SU-DHL-6 (cell line): ENCODE results near the gene CEP41.

Experiments used
- EZH2phosphoT487 ChIP-seq: fragments of 200-600 bp; sonication (generic), shearing (Covaris generic); conservative IDR thresholded peaks from 2 replicates; pipeline ENCODE4 v1.6.1; 2018; ENCODE audit warnings: mild to moderate bottlenecking, antibody characterized with exemption, low read length, moderate library complexity, mixed read lengths
- TF ChIP-seq, protein P1 (sequence below): fragments of 200-600 bp; sonication (generic); IDR thresholded peaks from one replicate; pipeline ENCODE4 v1.5.1; 2017; ENCODE audit warnings: antibody characterized with exemption, mild to moderate bottlenecking, low read length, moderate library complexity; ENCODE audit not compliant: insufficient read depth, poor library complexity, severe bottlenecking

DNA sequence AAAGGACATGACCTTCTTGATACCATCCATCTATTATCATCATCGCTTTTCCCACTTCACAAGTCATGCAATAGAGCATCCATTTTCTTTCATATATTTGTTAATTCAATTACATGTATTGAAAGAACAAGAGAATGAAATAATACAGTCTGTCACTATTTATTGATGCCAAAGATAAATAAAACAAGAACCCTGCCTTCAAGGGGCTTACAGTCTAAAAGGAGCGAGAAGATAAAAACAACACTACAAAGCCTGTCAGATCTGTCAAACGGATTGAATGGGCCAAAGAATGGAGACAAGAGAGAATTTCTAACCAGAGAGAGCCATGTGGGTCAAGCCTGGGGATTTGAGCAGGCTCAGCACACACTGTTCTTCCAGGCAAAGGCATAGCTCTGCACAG is 80.3 kb downstream of the CEP41 start:
- TF ChIP-seq, protein P1, sequence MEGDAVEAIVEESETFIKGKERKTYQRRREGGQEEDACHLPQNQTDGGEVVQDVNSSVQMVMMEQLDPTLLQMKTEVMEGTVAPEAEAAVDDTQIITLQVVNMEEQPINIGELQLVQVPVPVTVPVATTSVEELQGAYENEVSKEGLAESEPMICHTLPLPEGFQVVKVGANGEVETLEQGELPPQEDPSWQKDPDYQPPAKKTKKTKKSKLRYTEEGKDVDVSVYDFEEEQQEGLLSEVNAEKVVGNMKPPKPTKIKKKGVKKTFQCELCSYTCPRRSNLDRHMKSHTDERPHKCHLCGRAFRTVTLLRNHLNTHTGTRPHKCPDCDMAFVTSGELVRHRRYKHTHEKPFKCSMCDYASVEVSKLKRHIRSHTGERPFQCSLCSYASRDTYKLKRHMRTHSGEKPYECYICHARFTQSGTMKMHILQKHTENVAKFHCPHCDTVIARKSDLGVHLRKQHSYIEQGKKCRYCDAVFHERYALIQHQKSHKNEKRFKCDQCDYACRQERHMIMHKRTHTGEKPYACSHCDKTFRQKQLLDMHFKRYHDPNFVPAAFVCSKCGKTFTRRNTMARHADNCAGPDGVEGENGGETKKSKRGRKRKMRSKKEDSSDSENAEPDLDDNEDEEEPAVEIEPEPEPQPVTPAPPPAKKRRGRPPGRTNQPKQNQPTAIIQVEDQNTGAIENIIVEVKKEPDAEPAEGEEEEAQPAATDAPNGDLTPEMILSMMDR: no peak
- no peak for TF ChIP-seq EZH2phosphoT487
